GM23338 (cell line): ENCODE results near the gene CIDEB. TPM values are rescaled to one million over a fixed set of nuclear protein-coding genes. Genes with fewer than 3 reads are reported as not detected.

Experiments
- ATAC-seq: fragments of 200-7000 bp; cut with Tn5 transposase; 3 replicates; pipeline ENCODE4 v1.9.1; 2020
- DNase-seq: peaks from one replicate; pipeline ENCODE4 v3.0.0-alpha.2; 2015; ENCODE audit warnings: low spot score
- H2AFZ ChIP-seq: fragments of 200-600 bp; sonication (generic); 2 replicates; pipeline ENCODE4 v1.8.0; 2016; ENCODE audit warnings: antibody characterized with exemption, mild to moderate bottlenecking, moderate library complexity
- H3F3A ChIP-seq: fragments of 200-600 bp; sonication (generic); replicated peaks from 2 replicates; pipeline ENCODE4 v1.8.0; 2017; ENCODE audit warnings: antibody characterized with exemption, mixed run types, low read depth
- H3K27ac ChIP-seq: fragments of 200-600 bp; sonication (generic); 2 replicates; pipeline ENCODE4 v1.6.1; 2016; ENCODE audit warnings: low read depth
- H3K27me3 ChIP-seq: fragments of 200-600 bp; sonication (generic); 2 replicates; pipeline ENCODE4 v1.8.0; 2016; ENCODE audit warnings: mild to moderate bottlenecking, mixed run types, moderate library complexity; ENCODE audit not compliant: insufficient read depth
- H3K36me3 ChIP-seq: fragments of 200-600 bp; sonication (generic); 2 replicates; pipeline ENCODE4 v1.8.0; 2016; ENCODE audit warnings: mild to moderate bottlenecking; ENCODE audit not compliant: insufficient read depth
- H3K4me1 ChIP-seq: fragments of 200-600 bp; sonication (generic); 2 replicates; pipeline ENCODE4 v1.8.0; 2016; ENCODE audit warnings: mild to moderate bottlenecking, moderate library complexity; ENCODE audit not compliant: insufficient read depth
- H3K4me2 ChIP-seq: fragments of 200-600 bp; sonication (generic); 2 replicates; pipeline ENCODE4 v1.7.1; 2017; ENCODE audit warnings: mixed run types
- H3K4me3 ChIP-seq: fragments of 200-600 bp; sonication (generic); 2 replicates; pipeline ENCODE4 v1.6.1; 2016; ENCODE audit warnings: mixed run types
- H3K79me2 ChIP-seq: fragments of 200-600 bp; sonication (generic); replicated peaks from 2 replicates; pipeline ENCODE4 v1.8.0; 2017; ENCODE audit warnings: mild to moderate bottlenecking; ENCODE audit not compliant: insufficient read depth
- H3K9me2 ChIP-seq: fragments of 200-600 bp; sonication (generic); 2 replicates; pipeline ENCODE4 v1.8.0; 2017; ENCODE audit not compliant: insufficient read depth
- H4K20me1 ChIP-seq: fragments of 200-600 bp; sonication (generic); replicated peaks from 2 replicates; pipeline ENCODE4 v1.8.0; 2017; ENCODE audit warnings: mild to moderate bottlenecking; ENCODE audit not compliant: insufficient read depth
- H3K27ac Mint-ChIP-seq: 2 replicates; pipeline ENCODE4 v1.8.0; 2020; ENCODE audit warnings: inconsistent platforms, mild to moderate bottlenecking, moderate library complexity, mixed read lengths
- H3K27me3 Mint-ChIP-seq: 3 replicates; pipeline ENCODE4 v1.8.0; 2022; ENCODE audit warnings: low read depth, mild to moderate bottlenecking, moderate library complexity, mixed read lengths, inconsistent platforms; ENCODE audit not compliant: insufficient read depth, poor library complexity
- H3K36me3 Mint-ChIP-seq: 3 replicates; pipeline ENCODE4 v1.8.0; 2021; ENCODE audit warnings: low read depth, mild to moderate bottlenecking, inconsistent platforms, moderate library complexity, mixed read lengths
- H3K4me1 Mint-ChIP-seq: 3 replicates; pipeline ENCODE4 v1.8.0; 2020; ENCODE audit warnings: mild to moderate bottlenecking, inconsistent platforms, mixed read lengths
- H3K4me3 Mint-ChIP-seq: 3 replicates; pipeline ENCODE4 v1.8.0; 2021; ENCODE audit warnings: moderate library complexity, mild to moderate bottlenecking, inconsistent platforms, mixed read lengths
- H3K9me3 Mint-ChIP-seq: 3 replicates; pipeline ENCODE4 v1.8.0; 2020; ENCODE audit warnings: moderate library complexity, mild to moderate bottlenecking, inconsistent platforms, mixed read lengths
- CREB1 ChIP-seq: fragments of 250-450 bp; sonication (Bioruptor Pico); IDR thresholded peaks from 2 replicates; pipeline ENCODE4 v1.5.0; 2020; ENCODE audit warnings: low read depth, mild to moderate bottlenecking, moderate library complexity
- EZH2 ChIP-seq: fragments of 200-600 bp; sonication (generic); IDR thresholded peaks from one replicate; pipeline ENCODE4 v1.8.0; 2017; ENCODE audit warnings: antibody characterized with exemption, mild to moderate bottlenecking, low read depth; ENCODE audit not compliant: unreplicated experiment
- EZH2phosphoT487 ChIP-seq: fragments of 200-600 bp; sonication (generic); IDR thresholded peaks from one replicate; pipeline ENCODE4 v1.8.1; 2018; ENCODE audit warnings: antibody characterized with exemption; ENCODE audit not compliant: unreplicated experiment
- JUNB ChIP-seq: IDR thresholded peaks from one replicate; pipeline ENCODE4 v1.6.1; 2016; ENCODE audit warnings: antibody characterized with exemption; ENCODE audit not compliant: unreplicated experiment
- NANOG ChIP-seq: IDR thresholded peaks from 2 replicates; pipeline ENCODE4 v1.6.1; 2016; ENCODE audit warnings: antibody characterized with exemption, borderline replicate concordance
- POLR2AphosphoS5 ChIP-seq: IDR thresholded peaks from 2 replicates; pipeline ENCODE4 v1.6.1; 2016; ENCODE audit warnings: antibody characterized with exemption, low read depth
- STAT1 ChIP-seq: IDR thresholded peaks from one replicate; pipeline ENCODE4 v1.6.1; 2016; ENCODE audit warnings: antibody characterized with exemption; ENCODE audit not compliant: unreplicated experiment
- ZNF114 ChIP-seq: fragments of 250-450 bp; sonication (Bioruptor Pico); IDR thresholded peaks from 2 replicates; pipeline ENCODE4 v1.5.0; 2020; ENCODE audit warnings: mild to moderate bottlenecking, moderate library complexity
- ZNF331 ChIP-seq: fragments of 250-450 bp; sonication (Bioruptor Pico); IDR thresholded peaks from 2 replicates; pipeline ENCODE4 v1.5.0; 2020; ENCODE audit warnings: low read depth, mild to moderate bottlenecking, moderate library complexity
- polyA plus RNA-seq: library from polyadenylated mRNA; unstranded; fragments of >200 nt; fragmentation: Nextera tagmentation; extraction: Ambion mirVana; gene quantifications from 2 replicates; pipeline ENCODE4 v1.2.1, GENCODE V29; 2016
- total RNA-seq: library from RNA; depleted of rRNA; stranded (reverse); fragments of >200 nt; shearing (Covaris generic); gene quantifications from 2 replicates; pipeline ENCODE4 v1.2.3, GENCODE V29; 2014
- TF ChIP-seq, protein P1 (sequence below), 2 experiments: fragments of 200-600 bp in 1 of 2; sonication (generic) in 1 of 2; conservative IDR thresholded peaks; 2 replicates each; pipeline versions ENCODE4 v1.5.1 to v1.6.1; 2016 to 2017; ENCODE audit warnings: antibody characterized with exemption in 2 of 2, low read depth in 2 of 2, mild to moderate bottlenecking in 2 of 2, moderate library complexity in 1 of 2
- TF ChIP-seq, protein P2 (sequence below): fragments of 250-450 bp; sonication (Bioruptor Pico); IDR thresholded peaks from 2 replicates; pipeline ENCODE4 v1.5.0; 2020; ENCODE audit warnings: mild to moderate bottlenecking, moderate library complexity
- TF ChIP-seq, protein P3 (sequence below): IDR thresholded peaks from 2 replicates; pipeline ENCODE4 v1.6.1; 2016; ENCODE audit warnings: antibody characterized with exemption
- TF ChIP-seq, protein P4 (sequence below): IDR thresholded peaks from one replicate; pipeline ENCODE4 v1.6.1; 2018; ENCODE audit warnings: antibody characterized with exemption; ENCODE audit not compliant: unreplicated experiment

Gene CIDEB
- total and polyA plus RNA-seq, 2 experiments from 2014 or later: 3.4 to 4.6 TPM

DNA sequence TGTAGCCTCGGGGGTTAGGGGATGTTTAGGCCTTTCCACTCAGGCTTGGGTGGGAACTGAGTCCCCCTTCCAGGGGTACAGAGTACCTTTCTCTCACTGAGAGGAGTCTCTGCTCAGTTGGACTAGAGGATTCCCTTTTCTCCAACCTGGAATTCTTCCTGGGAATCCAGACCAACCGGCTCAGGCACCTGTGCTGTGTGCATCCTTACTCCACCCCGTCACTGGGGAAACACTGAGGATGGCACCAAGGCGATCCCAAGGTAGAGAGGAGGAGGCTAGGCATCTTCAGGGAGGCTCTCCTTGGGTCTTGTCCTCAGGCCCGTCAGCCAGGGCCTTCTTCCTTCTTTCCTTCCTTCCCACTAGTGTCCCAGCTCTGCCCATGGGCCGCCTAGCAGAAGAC is 43.9 kb downstream of the CIDEB start:
- DNase-seq (no peak), ATAC-seq (no peak)
- no peak overlapping the region for H3K27ac ChIP-seq
- H3F3A ChIP-seq: no peaks in the 10 kb centered on the region
- H3K9me3 Mint-ChIP-seq: no peaks in the 10 kb centered on the region
- H2AFZ ChIP-seq: no peak overlapping the region
- H3K27me3 ChIP-seq: no peaks in the 10 kb centered on the region
- no peaks in the 10 kb centered on the region for H3K4me1 ChIP-seq
- H3K4me3 ChIP-seq: no peak overlapping the region
- no peak overlapping the region for H3K4me3 Mint-ChIP-seq
- peaks cover 6% of the 10 kb centered on the region; the same call in 2 of the 3 replicates for H3K36me3 Mint-ChIP-seq
- no peak overlapping the region for H3K27ac Mint-ChIP-seq
- no peaks in the 10 kb centered on the region for H4K20me1 ChIP-seq
- H3K79me2 ChIP-seq: no peaks in the 10 kb centered on the region
- H3K27me3 Mint-ChIP-seq: peaks cover 11% of the 10 kb centered on the region
- H3K4me2 ChIP-seq: no peak overlapping the region
- no peaks in the 10 kb centered on the region for H3K9me2 ChIP-seq
- H3K4me1 Mint-ChIP-seq: peaks cover 6% of the 10 kb centered on the region
- H3K36me3 ChIP-seq: no peaks in the 10 kb centered on the region
- no peak for TF ChIP-seq ZNF114 (CRISPR knock-in tag)
- no peak for TF ChIP-seq POLR2AphosphoS5
- TF ChIP-seq EZH2phosphoT487: no peak
- no peak for TF ChIP-seq NANOG
- TF ChIP-seq EZH2: no peak
- TF ChIP-seq, protein P1, sequence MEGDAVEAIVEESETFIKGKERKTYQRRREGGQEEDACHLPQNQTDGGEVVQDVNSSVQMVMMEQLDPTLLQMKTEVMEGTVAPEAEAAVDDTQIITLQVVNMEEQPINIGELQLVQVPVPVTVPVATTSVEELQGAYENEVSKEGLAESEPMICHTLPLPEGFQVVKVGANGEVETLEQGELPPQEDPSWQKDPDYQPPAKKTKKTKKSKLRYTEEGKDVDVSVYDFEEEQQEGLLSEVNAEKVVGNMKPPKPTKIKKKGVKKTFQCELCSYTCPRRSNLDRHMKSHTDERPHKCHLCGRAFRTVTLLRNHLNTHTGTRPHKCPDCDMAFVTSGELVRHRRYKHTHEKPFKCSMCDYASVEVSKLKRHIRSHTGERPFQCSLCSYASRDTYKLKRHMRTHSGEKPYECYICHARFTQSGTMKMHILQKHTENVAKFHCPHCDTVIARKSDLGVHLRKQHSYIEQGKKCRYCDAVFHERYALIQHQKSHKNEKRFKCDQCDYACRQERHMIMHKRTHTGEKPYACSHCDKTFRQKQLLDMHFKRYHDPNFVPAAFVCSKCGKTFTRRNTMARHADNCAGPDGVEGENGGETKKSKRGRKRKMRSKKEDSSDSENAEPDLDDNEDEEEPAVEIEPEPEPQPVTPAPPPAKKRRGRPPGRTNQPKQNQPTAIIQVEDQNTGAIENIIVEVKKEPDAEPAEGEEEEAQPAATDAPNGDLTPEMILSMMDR (conservative IDR thresholded peaks at IDR 0.05; ENCODE audit: low read depth in 2 of 2): no peak
- TF ChIP-seq, protein P2, sequence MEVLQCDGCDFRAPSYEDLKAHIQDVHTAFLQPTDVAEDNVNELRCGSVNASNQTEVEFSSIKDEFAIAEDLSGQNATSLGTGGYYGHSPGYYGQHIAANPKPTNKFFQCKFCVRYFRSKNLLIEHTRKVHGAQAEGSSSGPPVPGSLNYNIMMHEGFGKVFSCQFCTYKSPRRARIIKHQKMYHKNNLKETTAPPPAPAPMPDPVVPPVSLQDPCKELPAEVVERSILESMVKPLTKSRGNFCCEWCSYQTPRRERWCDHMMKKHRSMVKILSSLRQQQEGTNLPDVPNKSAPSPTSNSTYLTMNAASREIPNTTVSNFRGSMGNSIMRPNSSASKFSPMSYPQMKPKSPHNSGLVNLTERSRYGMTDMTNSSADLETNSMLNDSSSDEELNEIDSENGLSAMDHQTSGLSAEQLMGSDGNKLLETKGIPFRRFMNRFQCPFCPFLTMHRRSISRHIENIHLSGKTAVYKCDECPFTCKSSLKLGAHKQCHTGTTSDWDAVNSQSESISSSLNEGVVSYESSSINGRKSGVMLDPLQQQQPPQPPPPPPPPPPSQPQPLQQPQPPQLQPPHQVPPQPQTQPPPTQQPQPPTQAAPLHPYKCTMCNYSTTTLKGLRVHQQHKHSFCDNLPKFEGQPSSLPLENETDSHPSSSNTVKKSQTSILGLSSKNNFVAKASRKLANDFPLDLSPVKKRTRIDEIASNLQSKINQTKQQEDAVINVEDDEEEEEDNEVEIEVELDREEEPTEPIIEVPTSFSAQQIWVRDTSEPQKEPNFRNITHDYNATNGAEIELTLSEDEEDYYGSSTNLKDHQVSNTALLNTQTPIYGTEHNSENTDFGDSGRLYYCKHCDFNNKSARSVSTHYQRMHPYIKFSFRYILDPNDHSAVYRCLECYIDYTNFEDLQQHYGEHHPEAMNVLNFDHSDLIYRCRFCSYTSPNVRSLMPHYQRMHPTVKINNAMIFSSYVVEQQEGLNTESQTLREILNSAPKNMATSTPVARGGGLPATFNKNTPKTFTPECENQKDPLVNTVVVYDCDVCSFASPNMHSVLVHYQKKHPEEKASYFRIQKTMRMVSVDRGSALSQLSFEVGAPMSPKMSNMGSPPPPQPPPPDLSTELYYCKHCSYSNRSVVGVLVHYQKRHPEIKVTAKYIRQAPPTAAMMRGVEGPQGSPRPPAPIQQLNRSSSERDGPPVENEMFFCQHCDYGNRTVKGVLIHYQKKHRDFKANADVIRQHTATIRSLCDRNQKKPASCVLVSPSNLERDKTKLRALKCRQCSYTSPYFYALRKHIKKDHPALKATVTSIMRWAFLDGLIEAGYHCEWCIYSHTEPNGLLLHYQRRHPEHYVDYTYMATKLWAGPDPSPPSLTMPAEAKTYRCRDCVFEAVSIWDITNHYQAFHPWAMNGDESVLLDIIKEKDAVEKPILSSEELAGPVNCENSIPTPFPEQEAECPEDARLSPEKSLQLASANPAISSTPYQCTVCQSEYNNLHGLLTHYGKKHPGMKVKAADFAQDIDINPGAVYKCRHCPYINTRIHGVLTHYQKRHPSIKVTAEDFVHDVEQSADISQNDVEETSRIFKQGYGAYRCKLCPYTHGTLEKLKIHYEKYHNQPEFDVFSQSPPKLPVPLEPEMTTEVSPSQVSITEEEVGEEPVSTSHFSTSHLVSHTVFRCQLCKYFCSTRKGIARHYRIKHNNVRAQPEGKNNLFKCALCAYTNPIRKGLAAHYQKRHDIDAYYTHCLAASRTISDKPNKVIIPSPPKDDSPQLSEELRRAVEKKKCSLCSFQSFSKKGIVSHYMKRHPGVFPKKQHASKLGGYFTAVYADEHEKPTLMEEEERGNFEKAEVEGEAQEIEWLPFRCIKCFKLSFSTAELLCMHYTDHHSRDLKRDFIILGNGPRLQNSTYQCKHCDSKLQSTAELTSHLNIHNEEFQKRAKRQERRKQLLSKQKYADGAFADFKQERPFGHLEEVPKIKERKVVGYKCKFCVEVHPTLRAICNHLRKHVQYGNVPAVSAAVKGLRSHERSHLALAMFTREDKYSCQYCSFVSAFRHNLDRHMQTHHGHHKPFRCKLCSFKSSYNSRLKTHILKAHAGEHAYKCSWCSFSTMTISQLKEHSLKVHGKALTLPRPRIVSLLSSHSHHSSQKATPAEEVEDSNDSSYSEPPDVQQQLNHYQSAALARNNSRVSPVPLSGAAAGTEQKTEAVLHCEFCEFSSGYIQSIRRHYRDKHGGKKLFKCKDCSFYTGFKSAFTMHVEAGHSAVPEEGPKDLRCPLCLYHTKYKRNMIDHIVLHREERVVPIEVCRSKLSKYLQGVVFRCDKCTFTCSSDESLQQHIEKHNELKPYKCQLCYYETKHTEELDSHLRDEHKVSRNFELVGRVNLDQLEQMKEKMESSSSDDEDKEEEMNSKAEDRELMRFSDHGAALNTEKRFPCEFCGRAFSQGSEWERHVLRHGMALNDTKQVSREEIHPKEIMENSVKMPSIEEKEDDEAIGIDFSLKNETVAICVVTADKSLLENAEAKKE (CRISPR knock-in tag): no peak
- TF ChIP-seq, protein P3, sequence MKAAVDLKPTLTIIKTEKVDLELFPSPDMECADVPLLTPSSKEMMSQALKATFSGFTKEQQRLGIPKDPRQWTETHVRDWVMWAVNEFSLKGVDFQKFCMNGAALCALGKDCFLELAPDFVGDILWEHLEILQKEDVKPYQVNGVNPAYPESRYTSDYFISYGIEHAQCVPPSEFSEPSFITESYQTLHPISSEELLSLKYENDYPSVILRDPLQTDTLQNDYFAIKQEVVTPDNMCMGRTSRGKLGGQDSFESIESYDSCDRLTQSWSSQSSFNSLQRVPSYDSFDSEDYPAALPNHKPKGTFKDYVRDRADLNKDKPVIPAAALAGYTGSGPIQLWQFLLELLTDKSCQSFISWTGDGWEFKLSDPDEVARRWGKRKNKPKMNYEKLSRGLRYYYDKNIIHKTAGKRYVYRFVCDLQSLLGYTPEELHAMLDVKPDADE: no peak
- no peak for TF ChIP-seq ZNF331 (CRISPR knock-in tag)
- TF ChIP-seq, protein P4, sequence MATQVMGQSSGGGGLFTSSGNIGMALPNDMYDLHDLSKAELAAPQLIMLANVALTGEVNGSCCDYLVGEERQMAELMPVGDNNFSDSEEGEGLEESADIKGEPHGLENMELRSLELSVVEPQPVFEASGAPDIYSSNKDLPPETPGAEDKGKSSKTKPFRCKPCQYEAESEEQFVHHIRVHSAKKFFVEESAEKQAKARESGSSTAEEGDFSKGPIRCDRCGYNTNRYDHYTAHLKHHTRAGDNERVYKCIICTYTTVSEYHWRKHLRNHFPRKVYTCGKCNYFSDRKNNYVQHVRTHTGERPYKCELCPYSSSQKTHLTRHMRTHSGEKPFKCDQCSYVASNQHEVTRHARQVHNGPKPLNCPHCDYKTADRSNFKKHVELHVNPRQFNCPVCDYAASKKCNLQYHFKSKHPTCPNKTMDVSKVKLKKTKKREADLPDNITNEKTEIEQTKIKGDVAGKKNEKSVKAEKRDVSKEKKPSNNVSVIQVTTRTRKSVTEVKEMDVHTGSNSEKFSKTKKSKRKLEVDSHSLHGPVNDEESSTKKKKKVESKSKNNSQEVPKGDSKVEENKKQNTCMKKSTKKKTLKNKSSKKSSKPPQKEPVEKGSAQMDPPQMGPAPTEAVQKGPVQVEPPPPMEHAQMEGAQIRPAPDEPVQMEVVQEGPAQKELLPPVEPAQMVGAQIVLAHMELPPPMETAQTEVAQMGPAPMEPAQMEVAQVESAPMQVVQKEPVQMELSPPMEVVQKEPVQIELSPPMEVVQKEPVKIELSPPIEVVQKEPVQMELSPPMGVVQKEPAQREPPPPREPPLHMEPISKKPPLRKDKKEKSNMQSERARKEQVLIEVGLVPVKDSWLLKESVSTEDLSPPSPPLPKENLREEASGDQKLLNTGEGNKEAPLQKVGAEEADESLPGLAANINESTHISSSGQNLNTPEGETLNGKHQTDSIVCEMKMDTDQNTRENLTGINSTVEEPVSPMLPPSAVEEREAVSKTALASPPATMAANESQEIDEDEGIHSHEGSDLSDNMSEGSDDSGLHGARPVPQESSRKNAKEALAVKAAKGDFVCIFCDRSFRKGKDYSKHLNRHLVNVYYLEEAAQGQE: no peak
- no peak for TF ChIP-seq STAT1
- TF ChIP-seq JUNB: no peak
- no peak for TF ChIP-seq CREB1 (CRISPR knock-in tag)
